ENCODE data around the gene CHDH.

Gene CHDH

GRCh38 chr3:53806182-53807116, 39.8 kb downstream of the CHDH start:
- DNase-seq = no peak

- DNase-seq = no peak
These were observed 40.6 kb downstream of the CHDH start for GRCh38 chr3:53805463-53806159.

GRCh38 chr3:53804697-53805462, 41.3 kb downstream of the CHDH start:
- no peak for DNase-seq

DNA sequence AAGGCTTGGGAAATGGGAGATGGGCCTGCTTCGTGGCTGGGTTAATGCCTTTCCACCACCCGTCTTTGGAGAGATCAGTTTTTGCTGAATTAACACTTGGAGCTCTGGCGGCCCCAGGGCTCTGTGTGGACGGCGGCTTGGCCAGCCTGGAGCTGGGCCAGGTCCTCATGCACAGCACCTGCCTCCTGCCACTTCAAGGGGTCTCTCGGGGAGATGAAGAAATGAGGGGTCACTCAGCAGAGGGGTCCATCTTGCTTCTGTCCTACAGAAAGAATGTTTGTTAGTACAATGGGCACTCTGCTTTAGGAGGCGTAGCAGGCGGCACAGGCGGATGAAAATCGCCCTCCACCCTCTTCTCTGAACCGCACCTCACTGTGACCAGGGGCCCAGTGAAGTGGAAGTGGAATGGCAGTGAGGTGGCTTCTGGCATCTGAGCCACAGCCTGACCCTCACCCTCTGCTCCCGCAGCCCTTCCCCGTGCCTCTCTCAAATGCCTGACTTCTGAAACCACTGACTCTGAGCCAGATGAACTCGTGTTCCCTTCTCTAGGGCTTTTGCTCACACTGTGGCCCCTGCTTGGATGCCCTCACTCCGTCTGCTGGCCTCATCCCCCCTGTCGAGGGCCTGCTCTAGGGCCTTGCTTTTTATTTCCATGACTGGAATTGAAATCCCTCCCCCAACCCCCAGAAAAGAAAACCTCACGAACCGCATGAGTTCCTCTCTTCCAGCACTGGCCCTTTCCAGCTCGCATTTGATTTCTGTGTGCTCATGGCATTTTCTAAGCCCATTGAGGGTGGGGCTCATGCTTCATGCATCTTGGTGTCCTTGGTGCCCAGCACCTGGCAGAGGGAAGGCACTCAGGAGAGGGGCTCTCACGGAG, 42.2 kb downstream of the CHDH start:
- DNase-seq = no peak

DNA sequence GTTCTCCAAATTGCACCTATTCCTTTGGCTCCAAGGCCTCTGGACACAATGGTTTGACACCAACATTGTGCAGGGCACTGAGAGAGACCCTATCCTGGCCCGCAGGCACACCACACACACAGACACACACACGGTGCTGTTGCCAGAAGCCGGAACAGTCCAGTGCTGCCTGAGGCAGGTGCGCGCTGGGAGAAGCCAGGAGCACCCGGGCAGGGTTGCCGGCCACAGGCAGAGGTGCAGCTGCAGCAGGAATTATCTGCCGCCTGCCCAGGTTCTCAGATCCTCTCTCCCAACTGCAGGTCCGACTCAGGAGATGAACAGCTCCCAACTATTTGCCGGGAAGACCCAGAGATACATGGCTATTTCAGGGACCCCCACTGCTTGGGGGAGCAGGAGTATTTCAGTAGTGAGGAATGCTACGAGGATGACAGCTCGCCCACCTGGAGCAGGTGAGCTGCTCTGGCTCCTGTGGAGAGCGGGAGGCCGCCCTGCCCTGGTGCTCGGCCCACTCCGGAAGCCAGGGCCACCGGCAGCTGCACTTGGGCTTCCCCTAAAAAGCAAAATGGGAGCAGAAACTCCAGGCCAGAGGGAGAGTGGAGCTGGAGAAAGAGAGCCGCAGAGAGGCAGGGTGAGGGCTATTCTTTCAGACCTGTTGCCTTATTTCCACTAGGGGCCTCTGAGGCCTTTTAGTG, 42.9 kb downstream of the CHDH start:
- DNase-seq = no peak

GRCh38 chr3:53802256-53802880, 43.9 kb downstream of the CHDH start:
- no peak for DNase-seq

DNA sequence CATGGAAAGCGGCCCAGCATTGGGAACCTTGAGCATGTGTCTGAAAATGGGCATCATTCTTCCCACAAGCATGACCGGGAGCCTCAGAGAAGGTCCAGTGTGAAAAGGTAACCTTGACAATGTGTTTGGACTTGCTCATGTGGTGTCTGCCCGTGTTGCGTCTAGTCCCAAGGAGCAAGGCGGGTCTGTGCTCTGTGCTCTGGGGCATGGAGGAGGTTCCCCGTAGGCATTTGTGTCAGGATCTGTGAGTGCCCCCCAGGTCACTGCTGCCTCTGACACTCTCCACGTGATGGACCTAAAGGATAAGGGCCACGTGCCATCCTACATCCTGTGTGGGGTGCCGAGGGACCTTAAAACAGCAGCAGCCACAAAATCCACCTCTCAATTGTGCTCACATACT, 44.9 kb downstream of the CHDH start:
- DNase-seq = no peak

- no peak for DNase-seq
These were observed 45.9 kb downstream of the CHDH start for GRCh38 chr3:53800041-53800906.

DNA sequence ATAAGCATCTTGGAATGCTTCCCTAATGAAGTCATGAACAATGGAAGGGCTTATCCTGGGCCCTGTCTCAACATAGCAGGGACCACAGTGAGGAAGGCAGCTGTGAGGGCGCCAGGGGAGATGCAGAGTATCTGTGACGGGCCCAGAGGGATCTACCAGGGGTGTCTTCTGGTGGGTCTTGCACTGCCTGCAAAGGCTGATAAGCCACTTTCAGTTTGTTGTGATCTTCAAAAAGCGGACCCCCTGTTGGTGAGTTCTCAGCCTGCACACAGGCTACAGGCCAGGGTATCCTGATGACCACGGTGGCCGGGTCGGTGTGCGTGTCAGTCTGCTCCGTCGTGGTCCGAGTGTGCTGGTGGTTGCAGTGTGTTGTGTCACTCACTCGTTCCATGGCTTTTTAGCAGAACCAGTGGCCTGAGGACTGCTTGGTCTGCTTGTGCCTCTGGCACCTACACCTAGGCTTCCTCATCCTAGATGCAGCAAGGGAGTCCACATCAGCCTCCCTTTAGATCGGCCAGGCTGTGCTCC, 46.8 kb downstream of the CHDH start:
- DNase-seq = no peak

- DNase-seq = no peak
These were observed 48.1 kb downstream of the CHDH start for GRCh38 chr3:53798144-53798543.

GRCh38 chr3:53795789-53796560, 50.2 kb downstream of the CHDH start:
- no peak for DNase-seq

DNA sequence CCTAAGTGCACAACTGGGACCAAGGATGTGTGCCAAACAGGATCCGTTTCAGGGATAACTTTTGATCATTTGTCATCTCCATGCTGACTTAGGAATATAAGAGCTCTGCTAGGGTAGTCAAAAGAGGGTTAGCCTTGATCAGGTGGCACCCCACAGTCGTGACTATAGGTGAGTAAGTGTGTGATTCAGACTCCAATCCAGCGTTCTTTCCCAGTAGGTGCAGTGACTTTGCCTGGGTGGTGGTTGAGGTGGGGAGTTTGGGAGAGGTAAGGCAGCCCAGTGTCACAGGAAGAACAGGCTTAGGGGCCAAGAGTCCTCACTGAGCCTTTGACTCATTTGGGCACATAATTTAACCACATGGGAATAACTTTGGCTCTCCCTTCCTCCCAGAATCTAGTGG, 51.0 kb downstream of the CHDH start:
- no peak for DNase-seq

DNA sequence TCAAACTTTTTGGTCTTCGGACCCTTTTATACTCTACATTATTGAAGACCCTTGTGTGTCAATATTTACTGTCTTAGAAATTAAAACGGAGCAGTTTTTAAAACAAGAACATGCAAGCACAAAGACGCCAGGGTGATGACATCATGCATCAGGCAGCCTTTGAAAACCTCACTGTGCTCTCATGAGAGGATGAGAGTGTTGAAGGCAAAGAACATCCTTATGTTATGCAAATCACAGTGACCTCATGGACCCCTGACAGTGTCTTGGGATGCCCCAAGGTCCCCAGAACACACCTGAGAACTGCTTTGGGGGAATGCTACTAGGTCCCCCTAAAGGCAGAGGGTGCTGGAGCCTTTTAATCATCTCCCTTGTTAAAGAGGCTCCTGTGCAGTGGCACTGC, 51.6 kb downstream of the CHDH start:
- DNase-seq = no peak

GRCh38 chr3:53792866-53793265, 53.4 kb downstream of the CHDH start:
- no peak for DNase-seq

- no peak for DNase-seq
These were observed 54.9 kb downstream of the CHDH start for GRCh38 chr3:53791317-53791716.

DNA sequence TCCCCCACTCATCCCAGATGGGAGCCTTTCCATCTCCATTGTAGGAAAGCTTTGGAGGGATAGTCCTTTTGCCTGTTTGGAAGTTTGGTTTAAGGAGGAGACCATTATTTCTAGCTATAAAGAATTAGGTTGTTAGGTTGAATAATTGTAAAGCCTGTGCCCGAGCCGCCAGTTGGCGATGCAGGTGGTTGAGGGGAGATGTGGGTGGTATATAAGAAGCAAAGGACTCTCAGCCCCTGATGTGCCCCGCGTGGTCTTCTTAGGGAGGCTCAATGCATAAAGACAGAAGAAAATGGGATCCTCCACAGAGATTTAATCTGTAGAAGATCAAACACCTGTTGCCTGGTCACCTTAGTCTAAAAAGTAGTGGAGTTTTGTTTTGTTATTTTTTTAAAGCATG, 55.7 kb downstream of the CHDH start:
- no peak for DNase-seq

GRCh38 chr3:53789459-53789858, 56.8 kb downstream of the CHDH start:
- no peak for DNase-seq

- DNase-seq = no peak
These were observed 58.2 kb downstream of the CHDH start for GRCh38 chr3:53788038-53788437.

- DNase-seq = no peak
These were observed 59.2 kb downstream of the CHDH start for GRCh38 chr3:53787016-53787415.

Measured in inflammatory macrophage treated with lipopolysaccharide for 4 hours (primary cell).